ENCODE measurements around the gene ZBTB18.

Gene ZBTB18

DNA sequence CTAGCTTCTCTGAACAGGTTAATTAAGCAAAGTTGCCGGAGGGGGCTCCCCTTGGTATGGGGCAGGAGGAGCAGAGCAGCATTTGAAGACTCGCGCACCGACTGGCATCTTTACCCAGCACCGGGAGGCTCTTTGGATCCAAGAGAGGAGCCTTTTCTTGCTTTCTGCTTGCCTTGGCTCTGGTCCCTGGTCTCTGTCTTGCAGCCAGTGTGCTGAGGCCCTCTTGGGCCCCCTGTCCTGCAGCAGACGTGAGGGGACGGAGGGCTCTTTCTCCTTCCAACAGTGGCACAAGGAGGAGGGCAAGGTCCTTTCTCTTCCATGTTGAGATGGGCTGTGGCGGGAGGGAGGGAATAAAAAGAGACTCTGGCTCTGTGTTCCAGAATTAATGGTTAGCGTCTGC lies 45.6 kb downstream of the ZBTB18 start:
- TF ChIP-seq ZC3H10 (CRISPR knock-in tag; IDR thresholded peaks at IDR 0.05): no peak
- TF ChIP-seq, protein P1, sequence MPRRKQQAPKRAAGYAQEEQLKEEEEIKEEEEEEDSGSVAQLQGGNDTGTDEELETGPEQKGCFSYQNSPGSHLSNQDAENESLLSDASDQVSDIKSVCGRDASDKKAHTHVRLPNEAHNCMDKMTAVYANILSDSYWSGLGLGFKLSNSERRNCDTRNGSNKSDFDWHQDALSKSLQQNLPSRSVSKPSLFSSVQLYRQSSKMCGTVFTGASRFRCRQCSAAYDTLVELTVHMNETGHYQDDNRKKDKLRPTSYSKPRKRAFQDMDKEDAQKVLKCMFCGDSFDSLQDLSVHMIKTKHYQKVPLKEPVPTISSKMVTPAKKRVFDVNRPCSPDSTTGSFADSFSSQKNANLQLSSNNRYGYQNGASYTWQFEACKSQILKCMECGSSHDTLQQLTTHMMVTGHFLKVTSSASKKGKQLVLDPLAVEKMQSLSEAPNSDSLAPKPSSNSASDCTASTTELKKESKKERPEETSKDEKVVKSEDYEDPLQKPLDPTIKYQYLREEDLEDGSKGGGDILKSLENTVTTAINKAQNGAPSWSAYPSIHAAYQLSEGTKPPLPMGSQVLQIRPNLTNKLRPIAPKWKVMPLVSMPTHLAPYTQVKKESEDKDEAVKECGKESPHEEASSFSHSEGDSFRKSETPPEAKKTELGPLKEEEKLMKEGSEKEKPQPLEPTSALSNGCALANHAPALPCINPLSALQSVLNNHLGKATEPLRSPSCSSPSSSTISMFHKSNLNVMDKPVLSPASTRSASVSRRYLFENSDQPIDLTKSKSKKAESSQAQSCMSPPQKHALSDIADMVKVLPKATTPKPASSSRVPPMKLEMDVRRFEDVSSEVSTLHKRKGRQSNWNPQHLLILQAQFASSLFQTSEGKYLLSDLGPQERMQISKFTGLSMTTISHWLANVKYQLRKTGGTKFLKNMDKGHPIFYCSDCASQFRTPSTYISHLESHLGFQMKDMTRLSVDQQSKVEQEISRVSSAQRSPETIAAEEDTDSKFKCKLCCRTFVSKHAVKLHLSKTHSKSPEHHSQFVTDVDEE (CRISPR knock-in tag; IDR thresholded peaks at IDR 0.05): no peak
- TF ChIP-seq ZFP30 (CRISPR knock-in tag; IDR thresholded peaks at IDR 0.05): no peak
- no peak for TF ChIP-seq ISL1 (CRISPR knock-in tag; IDR thresholded peaks at IDR 0.05)
- TF ChIP-seq, protein P2, sequence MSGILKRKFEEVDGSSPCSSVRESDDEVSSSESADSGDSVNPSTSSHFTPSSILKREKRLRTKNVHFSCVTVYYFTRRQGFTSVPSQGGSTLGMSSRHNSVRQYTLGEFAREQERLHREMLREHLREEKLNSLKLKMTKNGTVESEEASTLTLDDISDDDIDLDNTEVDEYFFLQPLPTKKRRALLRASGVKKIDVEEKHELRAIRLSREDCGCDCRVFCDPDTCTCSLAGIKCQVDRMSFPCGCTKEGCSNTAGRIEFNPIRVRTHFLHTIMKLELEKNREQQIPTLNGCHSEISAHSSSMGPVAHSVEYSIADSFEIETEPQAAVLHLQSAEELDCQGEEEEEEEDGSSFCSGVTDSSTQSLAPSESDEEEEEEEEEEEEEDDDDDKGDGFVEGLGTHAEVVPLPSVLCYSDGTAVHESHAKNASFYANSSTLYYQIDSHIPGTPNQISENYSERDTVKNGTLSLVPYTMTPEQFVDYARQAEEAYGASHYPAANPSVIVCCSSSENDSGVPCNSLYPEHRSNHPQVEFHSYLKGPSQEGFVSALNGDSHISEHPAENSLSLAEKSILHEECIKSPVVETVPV (CRISPR knock-in tag; IDR thresholded peaks at IDR 0.05): no peak
- no peak for TF ChIP-seq ZFP3 (CRISPR knock-in tag; IDR thresholded peaks at IDR 0.05)
- no peak for TF ChIP-seq ESRRG (CRISPR knock-in tag; IDR thresholded peaks at IDR 0.05)
- no peak for TF ChIP-seq ZNF70 (CRISPR knock-in tag; IDR thresholded peaks at IDR 0.05)
- no peak for TF ChIP-seq GLIS3 (CRISPR knock-in tag; IDR thresholded peaks at IDR 0.05)
- TF ChIP-seq ZNF8 (CRISPR knock-in tag; IDR thresholded peaks at IDR 0.05): no peak
- no peak for TF ChIP-seq BACH2 (CRISPR knock-in tag; IDR thresholded peaks at IDR 0.05; ENCODE audit: borderline replicate concordance)
- no peak for TF ChIP-seq OSR1 (CRISPR knock-in tag; IDR thresholded peaks at IDR 0.05)
- TF ChIP-seq ARNTL (CRISPR knock-in tag; IDR thresholded peaks at IDR 0.05; ENCODE audit: borderline replicate concordance, low read depth): no peak
- TF ChIP-seq CSDC2 (CRISPR knock-in tag; IDR thresholded peaks at IDR 0.05): no peak
- TF ChIP-seq, protein P3, sequence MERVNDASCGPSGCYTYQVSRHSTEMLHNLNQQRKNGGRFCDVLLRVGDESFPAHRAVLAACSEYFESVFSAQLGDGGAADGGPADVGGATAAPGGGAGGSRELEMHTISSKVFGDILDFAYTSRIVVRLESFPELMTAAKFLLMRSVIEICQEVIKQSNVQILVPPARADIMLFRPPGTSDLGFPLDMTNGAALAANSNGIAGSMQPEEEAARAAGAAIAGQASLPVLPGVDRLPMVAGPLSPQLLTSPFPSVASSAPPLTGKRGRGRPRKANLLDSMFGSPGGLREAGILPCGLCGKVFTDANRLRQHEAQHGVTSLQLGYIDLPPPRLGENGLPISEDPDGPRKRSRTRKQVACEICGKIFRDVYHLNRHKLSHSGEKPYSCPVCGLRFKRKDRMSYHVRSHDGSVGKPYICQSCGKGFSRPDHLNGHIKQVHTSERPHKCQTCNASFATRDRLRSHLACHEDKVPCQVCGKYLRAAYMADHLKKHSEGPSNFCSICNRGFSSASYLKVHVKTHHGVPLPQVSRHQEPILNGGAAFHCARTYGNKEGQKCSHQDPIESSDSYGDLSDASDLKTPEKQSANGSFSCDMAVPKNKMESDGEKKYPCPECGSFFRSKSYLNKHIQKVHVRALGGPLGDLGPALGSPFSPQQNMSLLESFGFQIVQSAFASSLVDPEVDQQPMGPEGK (CRISPR knock-in tag; IDR thresholded peaks at IDR 0.05; ENCODE audit: borderline replicate concordance): no peak
- TF ChIP-seq, protein P4, sequence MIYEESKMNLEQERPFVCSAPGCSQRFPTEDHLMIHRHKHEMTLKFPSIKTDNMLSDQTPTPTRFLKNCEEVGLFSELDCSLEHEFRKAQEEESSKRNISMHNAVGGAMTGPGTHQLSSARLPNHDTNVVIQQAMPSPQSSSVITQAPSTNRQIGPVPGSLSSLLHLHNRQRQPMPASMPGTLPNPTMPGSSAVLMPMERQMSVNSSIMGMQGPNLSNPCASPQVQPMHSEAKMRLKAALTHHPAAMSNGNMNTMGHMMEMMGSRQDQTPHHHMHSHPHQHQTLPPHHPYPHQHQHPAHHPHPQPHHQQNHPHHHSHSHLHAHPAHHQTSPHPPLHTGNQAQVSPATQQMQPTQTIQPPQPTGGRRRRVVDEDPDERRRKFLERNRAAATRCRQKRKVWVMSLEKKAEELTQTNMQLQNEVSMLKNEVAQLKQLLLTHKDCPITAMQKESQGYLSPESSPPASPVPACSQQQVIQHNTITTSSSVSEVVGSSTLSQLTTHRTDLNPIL (CRISPR knock-in tag; IDR thresholded peaks at IDR 0.05; ENCODE audit: low read depth): no peak
- TF ChIP-seq, protein P5, sequence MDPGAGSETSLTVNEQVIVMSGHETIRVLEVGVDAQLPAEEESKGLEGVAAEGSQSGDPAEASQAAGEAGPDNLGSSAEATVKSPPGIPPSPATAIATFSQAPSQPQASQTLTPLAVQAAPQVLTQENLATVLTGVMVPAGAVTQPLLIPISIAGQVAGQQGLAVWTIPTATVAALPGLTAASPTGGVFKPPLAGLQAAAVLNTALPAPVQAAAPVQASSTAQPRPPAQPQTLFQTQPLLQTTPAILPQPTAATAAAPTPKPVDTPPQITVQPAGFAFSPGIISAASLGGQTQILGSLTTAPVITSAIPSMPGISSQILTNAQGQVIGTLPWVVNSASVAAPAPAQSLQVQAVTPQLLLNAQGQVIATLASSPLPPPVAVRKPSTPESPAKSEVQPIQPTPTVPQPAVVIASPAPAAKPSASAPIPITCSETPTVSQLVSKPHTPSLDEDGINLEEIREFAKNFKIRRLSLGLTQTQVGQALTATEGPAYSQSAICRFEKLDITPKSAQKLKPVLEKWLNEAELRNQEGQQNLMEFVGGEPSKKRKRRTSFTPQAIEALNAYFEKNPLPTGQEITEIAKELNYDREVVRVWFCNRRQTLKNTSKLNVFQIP (CRISPR knock-in tag; IDR thresholded peaks at IDR 0.05; ENCODE audit: borderline replicate concordance, low read depth): no peak
- ATAC-seq: no peak

DNA sequence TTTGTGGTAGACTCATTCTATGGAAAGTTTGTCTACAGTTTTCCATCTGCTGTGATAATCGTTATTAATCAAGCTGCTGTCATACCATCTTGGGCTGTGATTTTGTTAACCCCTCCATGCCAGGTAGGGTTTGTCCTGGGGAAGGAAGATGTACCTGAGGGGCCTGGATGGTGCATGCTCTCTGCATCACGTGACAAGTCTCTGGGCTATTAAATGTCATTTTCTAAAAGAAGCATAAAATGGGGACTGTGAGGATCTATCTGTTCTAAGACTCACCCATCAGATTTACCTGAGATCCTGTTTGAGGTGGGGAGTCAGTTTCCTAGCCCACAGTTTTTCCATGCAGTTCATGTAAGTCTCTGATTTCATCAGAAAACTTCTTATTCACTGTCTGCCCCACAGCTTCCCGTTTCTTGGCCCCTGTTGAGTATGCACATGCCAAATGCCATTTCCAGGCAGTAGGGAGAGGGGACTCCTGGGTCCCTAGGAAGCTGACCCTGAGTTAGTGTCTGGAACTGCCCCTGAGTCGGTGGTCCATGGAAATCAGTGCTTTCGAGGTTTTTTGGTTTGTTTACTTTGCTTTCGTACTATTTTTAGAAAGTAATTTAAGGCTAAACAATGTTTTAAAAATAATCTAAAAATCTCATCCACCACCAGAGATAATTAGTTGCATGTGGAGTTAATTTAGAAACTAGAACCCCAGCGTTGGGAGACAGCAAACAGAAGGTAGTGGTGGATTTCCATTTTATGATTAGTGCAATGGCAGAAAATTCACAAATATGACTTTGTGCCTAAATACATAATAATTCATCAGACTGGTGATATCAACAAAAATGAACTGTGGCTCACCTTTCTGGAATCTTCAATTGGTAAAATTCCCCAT lies 46.7 kb downstream of the ZBTB18 start:
- TF ChIP-seq ISL1 (CRISPR knock-in tag; IDR thresholded peaks at IDR 0.05) (no peak), OSR1 (CRISPR knock-in tag; IDR thresholded peaks at IDR 0.05) (no peak), TCF4 (CRISPR knock-in tag; IDR thresholded peaks at IDR 0.05; ENCODE audit: borderline replicate concordance) (no peak), ZNF8 (CRISPR knock-in tag; IDR thresholded peaks at IDR 0.05) (no peak), SNAI2 (CRISPR knock-in tag; IDR thresholded peaks at IDR 0.05) (no peak), ESRRG (CRISPR knock-in tag; IDR thresholded peaks at IDR 0.05) (no peak), ZNF70 (CRISPR knock-in tag; IDR thresholded peaks at IDR 0.05) (no peak), RARB (CRISPR knock-in tag; IDR thresholded peaks at IDR 0.05) (no peak), CSDC2 (CRISPR knock-in tag; IDR thresholded peaks at IDR 0.05) (no peak), ZC3H10 (CRISPR knock-in tag; IDR thresholded peaks at IDR 0.05) (no peak)
- TF ChIP-seq, protein P4 (CRISPR knock-in tag; IDR thresholded peaks at IDR 0.05; ENCODE audit: low read depth): no peak
- TF ChIP-seq, protein P3 (CRISPR knock-in tag; IDR thresholded peaks at IDR 0.05; ENCODE audit: borderline replicate concordance): no peak
- ATAC-seq: no peak

Measured in SK-N-SH treated with all-trans-retinoic acid at 6 μM for 48 hours (cell line).